Pancreas (tissue), 10 donors: ENCODE data around the gene SVOP. TPM values are rescaled to one million over a fixed set of nuclear protein-coding genes. Genes with fewer than 3 reads are reported as not detected.
A peak's percentile ranks its signal among the peaks of the same experiment; 100 is the strongest.

Experiments
- ATAC-seq, 4 donors: fragments of 200-7000 bp; cut with Tn5 transposase; one replicate each; pipeline versions ENCODE4 v1.8.0 to v1.9.1; 2020; ENCODE audit warnings: mild to moderate bottlenecking in 4 of 4, moderate library complexity in 4 of 4
- DNase-seq, 6 donors: peaks; one replicate each; pipeline ENCODE4 v3.0.0-alpha.2; 2020
- FAIRE-seq: peaks from 2 replicates; lab custom pipeline; 2012; peaks lifted over from hg19 to GRCh38; lab: Jason Lieb, UNC
- H3K27ac ChIP-seq, 4 donors: fragments of 200-600 bp; sonication (generic); 1 replicate in 3 of 4; 2 replicates in 1 of 4; pipeline versions ENCODE4 v1.5.0 to v1.8.0; 2020
- H3K27me3 ChIP-seq, 4 donors: fragments of 200-600 bp; one replicate each; pipeline ENCODE4 v1.8.0; 2021
- H3K36me3 ChIP-seq, 3 donors: fragments of 200-600 bp; sonication (generic) in 1 of 3; one replicate each; pipeline versions ENCODE4 v1.5.0 to v1.8.0; 2020 to 2021
- H3K4me1 ChIP-seq, 3 donors: fragments of 200-600 bp; one replicate each; pipeline ENCODE4 v1.8.0; 2021
- H3K4me3 ChIP-seq, 4 donors: fragments of 200-600 bp; sonication (generic) in 2 of 4; one replicate each; pipeline versions ENCODE4 v1.5.0 to v1.8.0; 2020 to 2021
- H3K9me3 ChIP-seq, 4 donors: fragments of 200-600 bp; one replicate each; pipeline ENCODE4 v1.8.0; 2021
- WGBS, 2 donors: extraction: QIAGEN DNeasy Blood & Tissue Kit; methylation state at CpG; one replicate each; pipeline ENCODE4 v1.1.7; 2013; 5-methylcytosine and 5-hydroxymethylcytosine counted together
- intact Hi-C, 3 donors: fragments of 100-400 bp; cut with DNase I; formaldehyde crosslinking; loops; one replicate each; pipeline versions ENCODE4 v1.11.1 to v1.14.2; 2022
- polyA plus RNA-seq, 2 donors: library from polyadenylated mRNA; stranded (reverse); fragments of 200-250 nt; gene quantifications; one replicate each; pipeline ENCODE4 v1.2.3, GENCODE V29; 2013
- total RNA-seq, 6 donors: library from RNA; stranded (reverse); fragmentation: NEBNext Ultra II Directional in 4 of 6; extraction: Animal tissue kit (Norgen Biotek cat#: 25700) in 4 of 6; gene quantifications; one replicate each; pipeline versions ENCODE4 v1.2.1 to v1.2.4, GENCODE V29; 2021 to 2023
- TF ChIP-seq, protein P1 (sequence below), 4 donors: fragments of 200-600 bp; sonication (generic) in 3 of 4; IDR thresholded peaks; one replicate each; pipeline versions ENCODE4 v1.5.0 to v1.8.0; 2021; ENCODE audit warnings: antibody characterized with exemption in 4 of 4
- donor health status: healthy with polysubstance abuse.
- donor health status: DM: no; HTN: no; CAD: no; lungs with moderate emphysema.
- donor health status: DM: no; HTN: no; CAD: no.
- donor health status: control.
- donor health status: control.
- donor health status: Bipolar disorder and iron deficiency.
- donor health status: DM: yes; HTN: yes; CAD: no.
- donor health status: DM: no; HTN: no; CAD: no.
- donor health status: DM: no; HTN: no; CAD: no.
- donor health status: DM: yes; HTN: yes; CAD: no.

Gene SVOP
- total and polyA plus RNA-seq, 8 donors = 0.13 to 4.3 (median 0.88) TPM

- no peaks in the 10 kb centered on the region for H3K4me1 ChIP-seq
- H3K36me3 ChIP-seq = no peaks in the 10 kb centered on the region
- H3K27ac ChIP-seq = no peak overlapping the region
- no peak for FAIRE-seq
- no peaks in the 10 kb centered on the region for H3K9me3 ChIP-seq
- TF ChIP-seq, protein P1, sequence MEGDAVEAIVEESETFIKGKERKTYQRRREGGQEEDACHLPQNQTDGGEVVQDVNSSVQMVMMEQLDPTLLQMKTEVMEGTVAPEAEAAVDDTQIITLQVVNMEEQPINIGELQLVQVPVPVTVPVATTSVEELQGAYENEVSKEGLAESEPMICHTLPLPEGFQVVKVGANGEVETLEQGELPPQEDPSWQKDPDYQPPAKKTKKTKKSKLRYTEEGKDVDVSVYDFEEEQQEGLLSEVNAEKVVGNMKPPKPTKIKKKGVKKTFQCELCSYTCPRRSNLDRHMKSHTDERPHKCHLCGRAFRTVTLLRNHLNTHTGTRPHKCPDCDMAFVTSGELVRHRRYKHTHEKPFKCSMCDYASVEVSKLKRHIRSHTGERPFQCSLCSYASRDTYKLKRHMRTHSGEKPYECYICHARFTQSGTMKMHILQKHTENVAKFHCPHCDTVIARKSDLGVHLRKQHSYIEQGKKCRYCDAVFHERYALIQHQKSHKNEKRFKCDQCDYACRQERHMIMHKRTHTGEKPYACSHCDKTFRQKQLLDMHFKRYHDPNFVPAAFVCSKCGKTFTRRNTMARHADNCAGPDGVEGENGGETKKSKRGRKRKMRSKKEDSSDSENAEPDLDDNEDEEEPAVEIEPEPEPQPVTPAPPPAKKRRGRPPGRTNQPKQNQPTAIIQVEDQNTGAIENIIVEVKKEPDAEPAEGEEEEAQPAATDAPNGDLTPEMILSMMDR (IDR thresholded peaks at IDR 0.05) = peak in 2 of 4 donors; percentile 12 to 22
- H3K27me3 ChIP-seq = no peaks in the 10 kb centered on the region
- no peak overlapping the region for H3K4me3 ChIP-seq
- intact Hi-C loops = no loop called here
- WGBS, 2 donors = 33 to 37% methylated on average over 2 of the region's 2 CpGs
- DNase-seq = no peak
- ATAC-seq = peak in 1 of 4 donors; percentile 26
Observed at GRCh38 chr12:108967869-108968540, 52.9 kb downstream of the SVOP start.

DNA sequence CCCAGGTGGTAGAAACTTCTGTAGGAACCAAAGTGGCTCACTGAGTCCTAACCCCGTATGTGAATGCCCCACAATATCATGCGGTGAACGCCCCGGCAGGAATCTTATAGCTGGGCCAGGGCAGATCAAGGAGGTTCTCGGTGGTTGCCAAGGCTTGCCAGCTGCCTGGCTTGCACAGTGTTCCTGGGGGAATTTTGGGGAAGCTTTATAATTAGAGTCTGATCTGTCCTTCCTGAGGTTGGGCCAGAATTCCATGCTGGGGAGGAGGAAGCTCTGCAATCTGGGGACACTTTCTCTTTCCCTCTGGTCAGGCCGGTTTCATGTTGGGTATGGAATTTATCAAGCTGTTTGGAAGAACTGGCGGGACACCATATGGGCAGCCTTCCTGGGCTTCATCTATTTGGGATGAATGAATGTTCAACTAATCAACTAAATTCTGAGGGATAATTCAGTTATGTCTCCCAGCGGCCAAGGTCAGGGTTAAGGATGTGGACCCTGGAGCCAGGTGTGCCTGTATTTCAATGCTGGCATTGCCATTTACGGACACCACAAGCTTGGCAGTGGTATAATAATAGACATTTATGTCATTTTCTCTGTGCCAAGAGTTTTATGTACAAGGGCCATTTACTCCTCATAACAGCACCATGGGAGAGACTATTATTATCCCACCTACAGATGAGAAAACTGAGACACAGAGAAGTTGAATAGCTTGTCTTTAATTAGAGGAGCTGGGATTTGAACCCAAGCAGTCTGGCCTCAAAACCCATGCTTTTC is 54.3 kb downstream of the SVOP start:
- Histone ChIP-seq H3K4me1 (no peaks in the 10 kb centered on the region), H3K9me3 (no peaks in the 10 kb centered on the region), H3K27ac (no peak overlapping the region), H3K4me3 (no peak overlapping the region), H3K36me3 (no peaks in the 10 kb centered on the region), H3K27me3 (no peaks in the 10 kb centered on the region)
- no peak for ATAC-seq
- 77 to 86% methylated on average over 9 of the region's 9 CpGs for WGBS, 2 donors
- TF ChIP-seq, protein P1 (IDR thresholded peaks at IDR 0.05) = no peak
- intact Hi-C loops = no loop called here
- no peak for DNase-seq
- FAIRE-seq = no peak

GRCh38 chr12:108965886-108966285 is 55.0 kb downstream of the SVOP start:
- ATAC-seq = no peak
- Histone ChIP-seq H3K4me1 (no peaks in the 10 kb centered on the region), H3K36me3 (no peaks in the 10 kb centered on the region), H3K4me3 (no peak overlapping the region), H3K9me3 (no peaks in the 10 kb centered on the region), H3K27ac (no peak overlapping the region), H3K27me3 (no peaks in the 10 kb centered on the region)
- 88 to 95% methylated on average over 1 of the region's 1 CpG for WGBS, 2 donors
- TF ChIP-seq, protein P1 (IDR thresholded peaks at IDR 0.05) = no peak
- intact Hi-C loops = no loop called here
- FAIRE-seq = no peak
- DNase-seq = no peak

- H3K36me3 ChIP-seq = no peaks in the 10 kb centered on the region
- no peak overlapping the region for H3K27ac ChIP-seq
- WGBS, 2 donors = 54 to 56% methylated on average over 8 of the region's 8 CpGs
- H3K4me1 ChIP-seq = no peaks in the 10 kb centered on the region
- no peak for FAIRE-seq
- TF ChIP-seq, protein P1 (IDR thresholded peaks at IDR 0.05) = no peak
- no peak for ATAC-seq
- no peak overlapping the region for H3K4me3 ChIP-seq
- H3K27me3 ChIP-seq = no peaks in the 10 kb centered on the region
- intact Hi-C loops = no loop called here
- DNase-seq = no peak
- H3K9me3 ChIP-seq = no peaks in the 10 kb centered on the region
Observed at GRCh38 chr12:108964371-108965352, 56.2 kb downstream of the SVOP start.
